OCI-LY3 (cell line): ENCODE results near the gene SLC9A7.

Experiments
- H2AFZ ChIP-seq: fragments of 200-600, 300-600 bp; shearing (Covaris generic); 2 replicates; pipeline ENCODE4 v1.6.0; 2014; ENCODE audit warnings: antibody characterized with exemption, low read depth, low read length
- H3K27ac ChIP-seq: fragments of 200-600, 300-600 bp; sonication (generic); 2 replicates; pipeline ENCODE4 v1.5.1; 2014; ENCODE audit warnings: mild to moderate bottlenecking, low read length, moderate library complexity, mixed read lengths
- H3K27me3 ChIP-seq: fragments of 200-600, 300-600 bp; sonication (generic); 2 replicates; pipeline ENCODE4 v1.6.1; 2014; ENCODE audit warnings: low read depth, low read length, mixed read lengths
- H3K36me3 ChIP-seq: fragments of 200-600, 300-600 bp; sonication (generic); replicated peaks from 2 replicates; pipeline ENCODE3; 2014; ENCODE audit warnings: low read depth, low read length, mixed read lengths
- H3K4me1 ChIP-seq: fragments of 300-600, 200-600 bp; sonication (generic); 2 replicates; pipeline ENCODE4 v1.6.1; 2014; ENCODE audit warnings: low read length, mixed read lengths
- H3K4me2 ChIP-seq: fragments of 200-600, 300-600 bp; sonication (generic); 2 replicates; pipeline ENCODE4 v1.6.1; 2014; ENCODE audit warnings: low read length, mixed read lengths
- H3K4me3 ChIP-seq: fragments of 300-600, 200-600 bp; sonication (generic); 2 replicates; pipeline ENCODE4 v1.5.1; 2014; ENCODE audit warnings: antibody characterized with exemption, mild to moderate bottlenecking, low read length, moderate library complexity
- H3K79me2 ChIP-seq: fragments of 300-600, 200-600 bp; shearing (Covaris generic); 2 replicates; pipeline ENCODE4 v1.6.1; 2014; ENCODE audit warnings: mild to moderate bottlenecking, low read length, mixed read lengths
- H3K9ac ChIP-seq: fragments of 300-600, 200-600 bp; shearing (Covaris generic); 2 replicates; pipeline ENCODE4 v1.6.0; 2014; ENCODE audit warnings: mild to moderate bottlenecking, low read length, moderate library complexity
- H3K9me3 ChIP-seq: fragments of 200-600, 300-600 bp; shearing (Covaris generic); 2 replicates; pipeline ENCODE4 v1.6.1; 2014; ENCODE audit warnings: low read length, mixed read lengths; ENCODE audit not compliant: insufficient read depth
- H4K20me1 ChIP-seq: fragments of 200-600, 300-600 bp; sonication (generic); 2 replicates; pipeline ENCODE4 v1.6.1; 2016; ENCODE audit warnings: low read length, mixed read lengths; ENCODE audit not compliant: insufficient read depth
- CTCF ChIP-seq: fragments of 200-600, 300-600 bp; sonication (generic); IDR thresholded peaks from 2 replicates; pipeline ENCODE4 v1.5.1; 2014; ENCODE audit warnings: antibody characterized with exemption, low read length, low read depth
- EZH2phosphoT487 ChIP-seq: fragments of 200-600 bp; shearing (Covaris generic); IDR thresholded peaks from 2 replicates; pipeline ENCODE4 v1.6.1; 2018; ENCODE audit warnings: antibody characterized with exemption, mixed run types, low read depth

The SLC9A7 gene

GRCh38 chrX:46649421-46650260 lies 109.3 kb downstream of the SLC9A7 start:
- H3K27me3 ChIP-seq, result no peaks in the 10 kb centered on the region
- H4K20me1 ChIP-seq, result peaks cover 2% of the 10 kb centered on the region; the same call in 1 of the 2 replicates
- H3K9me3 ChIP-seq, result no peaks in the 10 kb centered on the region
- peaks cover 14% of the 10 kb centered on the region for H3K36me3 ChIP-seq
- peaks cover 50% of the 10 kb centered on the region for H3K4me1 ChIP-seq
- H3K4me2 ChIP-seq, result peak overlapping the region; percentile 65
- no peak overlapping the region for H3K4me3 ChIP-seq
- TF ChIP-seq EZH2phosphoT487 (no peak), CTCF (no peak)
- no peak overlapping the region for H2AFZ ChIP-seq
- H3K27ac ChIP-seq, result peak overlapping the region; percentile 26
- H3K9ac ChIP-seq, result no peak overlapping the region
- H3K79me2 ChIP-seq, result no peaks in the 10 kb centered on the region

- Histone ChIP-seq H3K27me3 (no peaks in the 10 kb centered on the region), H3K79me2 (no peaks in the 10 kb centered on the region), H3K9me3 (no peaks in the 10 kb centered on the region), H3K4me1 (peaks cover 45% of the 10 kb centered on the region), H3K27ac (no peak overlapping the region), H4K20me1 (peaks cover 2% of the 10 kb centered on the region; the same call in 1 of the 2 replicates), H3K36me3 (peaks cover 14% of the 10 kb centered on the region), H2AFZ (no peak overlapping the region), H3K4me3 (no peak overlapping the region), H3K9ac (no peak overlapping the region), H3K4me2 (no peak overlapping the region)
- TF ChIP-seq CTCF (no peak), EZH2phosphoT487 (no peak)
Measured at GRCh38 chrX:46648660-46649059, 110.3 kb downstream of the SLC9A7 start.

- no peak overlapping the region for H3K4me2 ChIP-seq
- H2AFZ ChIP-seq, result no peak overlapping the region
- H3K4me1 ChIP-seq, result peaks cover 38% of the 10 kb centered on the region
- no peaks in the 10 kb centered on the region for H3K79me2 ChIP-seq
- H3K9me3 ChIP-seq, result no peaks in the 10 kb centered on the region
- no peak overlapping the region for H3K27ac ChIP-seq
- peaks cover 7% of the 10 kb centered on the region for H4K20me1 ChIP-seq
- peaks cover 17% of the 10 kb centered on the region for H3K36me3 ChIP-seq
- no peak for TF ChIP-seq CTCF
- no peak for TF ChIP-seq EZH2phosphoT487
- no peaks in the 10 kb centered on the region for H3K27me3 ChIP-seq
- no peak overlapping the region for H3K4me3 ChIP-seq
- H3K9ac ChIP-seq, result no peak overlapping the region
Measured at GRCh38 chrX:46647251-46647650, 111.7 kb downstream of the SLC9A7 start.

- H3K4me1 ChIP-seq, result peaks cover 34% of the 10 kb centered on the region
Measured at GRCh38 chrX:46645614-46646013, 113.3 kb downstream of the SLC9A7 start.

More at GRCh38 chrX:46645614-46646013, 113.3 kb downstream of the SLC9A7 start:
- Histone ChIP-seq H3K36me3 (peaks cover 28% of the 10 kb centered on the region), H4K20me1 (peaks cover 7% of the 10 kb centered on the region), H3K4me2 (no peak overlapping the region), H3K27me3 (no peaks in the 10 kb centered on the region), H3K9ac (no peak overlapping the region), H3K9me3 (no peaks in the 10 kb centered on the region), H3K4me3 (no peak overlapping the region), H2AFZ (no peak overlapping the region), H3K27ac (no peak overlapping the region), H3K79me2 (no peaks in the 10 kb centered on the region)
- no peak for TF ChIP-seq EZH2phosphoT487
- TF ChIP-seq CTCF, result no peak
